ENCODE data around the gene IP6K1.

DNA sequence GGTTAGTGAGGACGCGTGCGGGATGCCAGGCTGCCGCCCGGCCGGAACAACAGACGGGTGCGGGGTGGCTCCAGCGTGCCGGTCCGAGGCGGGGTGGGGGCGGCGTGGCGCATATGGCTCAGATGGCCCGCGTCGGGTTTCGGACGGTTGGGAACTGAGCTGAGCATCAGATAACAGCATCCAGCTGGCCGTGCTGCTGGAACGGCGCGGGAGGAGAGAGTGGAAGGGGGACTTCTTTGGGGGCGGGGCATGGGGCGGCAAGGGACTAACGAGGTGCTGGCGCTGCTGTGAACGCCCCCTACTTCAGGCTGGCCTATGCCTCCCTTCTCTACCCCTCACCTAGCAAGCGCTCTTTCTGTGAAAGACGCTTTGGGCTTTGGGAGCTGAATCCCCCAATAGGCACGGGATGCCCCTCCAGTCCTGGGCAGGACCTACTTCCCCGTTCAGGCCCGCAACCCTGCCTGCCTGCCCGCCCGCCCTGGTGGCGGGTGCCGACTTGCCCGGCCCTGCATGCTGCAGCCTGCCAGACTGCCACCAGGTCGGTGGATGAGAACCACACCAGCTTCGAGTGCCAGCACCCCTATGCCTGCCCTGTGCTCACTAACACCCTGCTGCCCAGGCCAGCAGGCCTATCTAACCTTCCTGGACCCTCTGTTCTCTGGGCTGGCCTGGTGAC is 17.3 kb upstream of the IP6K1 start:
- no peak for TF ChIP-seq POLR2A (IDR thresholded peaks at IDR 0.05)
- TF ChIP-seq, protein P1, sequence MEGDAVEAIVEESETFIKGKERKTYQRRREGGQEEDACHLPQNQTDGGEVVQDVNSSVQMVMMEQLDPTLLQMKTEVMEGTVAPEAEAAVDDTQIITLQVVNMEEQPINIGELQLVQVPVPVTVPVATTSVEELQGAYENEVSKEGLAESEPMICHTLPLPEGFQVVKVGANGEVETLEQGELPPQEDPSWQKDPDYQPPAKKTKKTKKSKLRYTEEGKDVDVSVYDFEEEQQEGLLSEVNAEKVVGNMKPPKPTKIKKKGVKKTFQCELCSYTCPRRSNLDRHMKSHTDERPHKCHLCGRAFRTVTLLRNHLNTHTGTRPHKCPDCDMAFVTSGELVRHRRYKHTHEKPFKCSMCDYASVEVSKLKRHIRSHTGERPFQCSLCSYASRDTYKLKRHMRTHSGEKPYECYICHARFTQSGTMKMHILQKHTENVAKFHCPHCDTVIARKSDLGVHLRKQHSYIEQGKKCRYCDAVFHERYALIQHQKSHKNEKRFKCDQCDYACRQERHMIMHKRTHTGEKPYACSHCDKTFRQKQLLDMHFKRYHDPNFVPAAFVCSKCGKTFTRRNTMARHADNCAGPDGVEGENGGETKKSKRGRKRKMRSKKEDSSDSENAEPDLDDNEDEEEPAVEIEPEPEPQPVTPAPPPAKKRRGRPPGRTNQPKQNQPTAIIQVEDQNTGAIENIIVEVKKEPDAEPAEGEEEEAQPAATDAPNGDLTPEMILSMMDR (IDR thresholded peaks at IDR 0.05): no peak
